C4-2B (cell line): ENCODE results near the gene SHMT1.

ENCODE experiments used
- CTCF ChIP-seq: fragments of 450-650 bp; conservative IDR thresholded peaks from 2 replicates; pipeline ENCODE4 v1.5.1; 2017; ENCODE audit warnings: mild to moderate bottlenecking
- ZFX ChIP-seq: fragments of 450-650 bp; IDR thresholded peaks from 2 replicates; pipeline ENCODE4 v1.6.1; 2017

- no peak for TF ChIP-seq CTCF
- TF ChIP-seq ZFX = no peak
Observed at GRCh38 chr17:18320301-18320700, 43.0 kb downstream of the SHMT1 start.
